ENCODE results near the gene PIGO.
A peak's percentile ranks its signal among the peaks of the same experiment; 100 is the strongest.

The PIGO gene

DNA sequence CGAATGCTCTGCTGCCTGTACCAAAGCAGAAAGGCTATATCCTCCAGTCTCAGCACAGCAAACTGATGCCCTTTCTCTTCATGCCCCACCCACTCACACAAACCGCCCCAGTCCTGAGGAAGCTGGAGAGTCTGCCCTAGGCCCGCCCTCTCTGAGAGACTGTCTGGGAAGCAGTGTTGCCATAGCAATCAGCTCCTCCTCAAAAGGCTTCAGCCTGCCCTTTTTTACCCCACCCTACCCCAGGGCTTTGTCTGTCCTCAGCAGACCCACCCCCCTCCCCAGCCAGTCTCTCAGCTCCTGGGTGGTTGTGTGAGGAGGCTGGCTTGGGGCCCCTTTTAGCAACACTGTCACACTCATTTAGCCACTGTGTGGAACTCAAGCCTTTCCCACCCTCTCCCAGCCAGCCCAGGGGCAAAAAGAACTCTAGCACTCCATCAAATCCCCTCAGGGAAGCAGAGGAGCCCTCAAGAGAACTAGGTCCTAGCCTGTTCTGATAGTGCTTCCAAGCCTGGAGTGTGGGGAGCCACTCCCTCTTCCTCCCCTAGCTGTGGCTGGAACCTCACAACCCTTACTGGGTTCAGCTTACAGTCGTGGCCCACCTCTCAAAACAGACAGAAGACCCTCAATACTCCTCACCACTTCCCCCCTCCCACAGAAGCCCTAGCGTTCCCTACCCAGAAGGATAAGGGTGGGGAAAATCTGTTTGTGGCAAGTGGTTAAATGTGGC, 17.9 kb upstream of the PIGO start:
- H3K9me3 ChIP-seq (replicated peaks; ENCODE audit: insufficient read depth, low read length) = no peaks in the 10 kb centered on the region
- peak overlapping the region; percentile 46; the same call in 1 of the 2 replicates for H2AFZ ChIP-seq (ENCODE audit: low read length)
- peak overlapping the region; percentile 53 for H3K9ac ChIP-seq (ENCODE audit: low read length)
- no peaks in the 10 kb centered on the region for H3K27me3 ChIP-seq (replicated peaks; ENCODE audit: insufficient read depth, low read length)
- H3K9me2 ChIP-seq (replicated peaks; ENCODE audit: insufficient read depth, low read length) = no peaks in the 10 kb centered on the region
- H3K36me3 ChIP-seq (replicated peaks; ENCODE audit: insufficient read depth, low read length) = no peaks in the 10 kb centered on the region
- H4K20me1 ChIP-seq (ENCODE audit: insufficient read depth, low read length) = no peaks in the 10 kb centered on the region
- peak overlapping the region; percentile 66; the same call in 1 of the 2 replicates for H3K27ac ChIP-seq (ENCODE audit: low read length)
- peak overlapping the region; percentile 84 for H3K4me3 ChIP-seq (ENCODE audit: low read length)
- H3F3A ChIP-seq (ENCODE audit: insufficient read depth, low read length) = peaks cover 21% of the 10 kb centered on the region; the same call in 1 of the 2 replicates
- H3K79me2 ChIP-seq (ENCODE audit: low read length) = peaks cover 16% of the 10 kb centered on the region
- H3K4me2 ChIP-seq (ENCODE audit: low read depth, low read length) = peak overlapping the region; percentile 99
- no peak for TF ChIP-seq EZH2phosphoT487 (IDR thresholded peaks at IDR 0.05; ENCODE audit: low read length)
- TF ChIP-seq, protein P1, sequence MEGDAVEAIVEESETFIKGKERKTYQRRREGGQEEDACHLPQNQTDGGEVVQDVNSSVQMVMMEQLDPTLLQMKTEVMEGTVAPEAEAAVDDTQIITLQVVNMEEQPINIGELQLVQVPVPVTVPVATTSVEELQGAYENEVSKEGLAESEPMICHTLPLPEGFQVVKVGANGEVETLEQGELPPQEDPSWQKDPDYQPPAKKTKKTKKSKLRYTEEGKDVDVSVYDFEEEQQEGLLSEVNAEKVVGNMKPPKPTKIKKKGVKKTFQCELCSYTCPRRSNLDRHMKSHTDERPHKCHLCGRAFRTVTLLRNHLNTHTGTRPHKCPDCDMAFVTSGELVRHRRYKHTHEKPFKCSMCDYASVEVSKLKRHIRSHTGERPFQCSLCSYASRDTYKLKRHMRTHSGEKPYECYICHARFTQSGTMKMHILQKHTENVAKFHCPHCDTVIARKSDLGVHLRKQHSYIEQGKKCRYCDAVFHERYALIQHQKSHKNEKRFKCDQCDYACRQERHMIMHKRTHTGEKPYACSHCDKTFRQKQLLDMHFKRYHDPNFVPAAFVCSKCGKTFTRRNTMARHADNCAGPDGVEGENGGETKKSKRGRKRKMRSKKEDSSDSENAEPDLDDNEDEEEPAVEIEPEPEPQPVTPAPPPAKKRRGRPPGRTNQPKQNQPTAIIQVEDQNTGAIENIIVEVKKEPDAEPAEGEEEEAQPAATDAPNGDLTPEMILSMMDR (IDR thresholded peaks at IDR 0.05; ENCODE audit: low read length) = no peak
- TF ChIP-seq EZH2 (optimal IDR thresholded peaks at IDR 0.05; ENCODE audit: low read depth, low read length) = no peak
- peak; percentile 83 for DNase-seq
- peaks cover 28% of the 10 kb centered on the region for H3K4me1 ChIP-seq (ENCODE audit: low read length)

DNA sequence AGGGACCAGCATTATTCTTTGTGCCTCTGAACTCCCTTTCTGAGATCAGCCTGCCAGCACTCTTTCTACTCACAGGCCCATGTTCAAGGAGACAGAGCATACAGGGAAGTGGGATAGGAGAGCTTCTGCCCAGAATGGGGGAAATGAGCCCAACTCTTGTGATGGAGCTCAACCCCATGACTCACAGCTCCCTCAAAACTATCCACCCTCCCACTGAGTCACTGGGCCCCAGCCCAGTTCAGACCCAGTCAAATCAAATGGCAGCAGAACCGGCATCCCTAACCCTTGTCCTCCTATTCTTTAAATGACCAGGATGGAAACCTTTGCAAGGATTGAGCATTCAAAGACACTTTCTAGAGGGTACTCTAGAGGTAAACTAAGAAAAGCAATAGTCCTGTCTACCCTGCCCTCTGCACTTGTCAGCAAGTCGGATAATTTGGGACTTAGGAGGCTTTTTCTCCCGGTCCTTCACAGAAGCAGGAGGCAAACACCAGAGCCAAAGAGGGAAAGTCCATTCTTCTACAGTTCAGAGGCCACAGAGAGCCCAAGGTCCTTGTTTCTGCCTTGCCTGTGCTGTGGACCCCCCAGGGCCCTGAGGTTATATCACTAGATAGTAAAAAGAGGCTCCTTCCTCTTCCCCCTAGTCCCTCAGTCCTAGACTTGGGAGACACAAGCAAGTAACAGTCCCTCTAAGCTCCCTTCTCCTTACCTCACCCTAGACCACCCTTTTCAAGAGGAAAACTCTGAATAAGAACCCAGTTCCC, 16.0 kb upstream of the PIGO start:
- H3K79me2 ChIP-seq (ENCODE audit: low read length) = peaks cover 16% of the 10 kb centered on the region
- H3K9me2 ChIP-seq (replicated peaks; ENCODE audit: insufficient read depth, low read length) = no peaks in the 10 kb centered on the region
- H3K9me3 ChIP-seq (replicated peaks; ENCODE audit: insufficient read depth, low read length) = no peaks in the 10 kb centered on the region
- H4K20me1 ChIP-seq (ENCODE audit: insufficient read depth, low read length) = no peaks in the 10 kb centered on the region
- no peaks in the 10 kb centered on the region for H3K27me3 ChIP-seq (replicated peaks; ENCODE audit: insufficient read depth, low read length)
- TF ChIP-seq, protein P1 (IDR thresholded peaks at IDR 0.05; ENCODE audit: low read length) = no peak
- TF ChIP-seq EZH2 (optimal IDR thresholded peaks at IDR 0.05; ENCODE audit: low read depth, low read length) = no peak
- TF ChIP-seq EZH2phosphoT487 (IDR thresholded peaks at IDR 0.05; ENCODE audit: low read length) = no peak
- H3K4me1 ChIP-seq (ENCODE audit: low read length) = peaks cover 28% of the 10 kb centered on the region
- H3K4me2 ChIP-seq (ENCODE audit: low read depth, low read length) = peak overlapping the region; percentile 61; the same call in 1 of the 2 replicates
- H3K9ac ChIP-seq (ENCODE audit: low read length) = no peak overlapping the region
- no peaks in the 10 kb centered on the region for H3K36me3 ChIP-seq (replicated peaks; ENCODE audit: insufficient read depth, low read length)
- H3K27ac ChIP-seq (ENCODE audit: low read length) = no peak overlapping the region
- H2AFZ ChIP-seq (ENCODE audit: low read length) = no peak overlapping the region
- H3K4me3 ChIP-seq (ENCODE audit: low read length) = no peak overlapping the region
- peaks cover 21% of the 10 kb centered on the region; the same call in 1 of the 2 replicates for H3F3A ChIP-seq (ENCODE audit: insufficient read depth, low read length)
- DNase-seq = no peak

DNA sequence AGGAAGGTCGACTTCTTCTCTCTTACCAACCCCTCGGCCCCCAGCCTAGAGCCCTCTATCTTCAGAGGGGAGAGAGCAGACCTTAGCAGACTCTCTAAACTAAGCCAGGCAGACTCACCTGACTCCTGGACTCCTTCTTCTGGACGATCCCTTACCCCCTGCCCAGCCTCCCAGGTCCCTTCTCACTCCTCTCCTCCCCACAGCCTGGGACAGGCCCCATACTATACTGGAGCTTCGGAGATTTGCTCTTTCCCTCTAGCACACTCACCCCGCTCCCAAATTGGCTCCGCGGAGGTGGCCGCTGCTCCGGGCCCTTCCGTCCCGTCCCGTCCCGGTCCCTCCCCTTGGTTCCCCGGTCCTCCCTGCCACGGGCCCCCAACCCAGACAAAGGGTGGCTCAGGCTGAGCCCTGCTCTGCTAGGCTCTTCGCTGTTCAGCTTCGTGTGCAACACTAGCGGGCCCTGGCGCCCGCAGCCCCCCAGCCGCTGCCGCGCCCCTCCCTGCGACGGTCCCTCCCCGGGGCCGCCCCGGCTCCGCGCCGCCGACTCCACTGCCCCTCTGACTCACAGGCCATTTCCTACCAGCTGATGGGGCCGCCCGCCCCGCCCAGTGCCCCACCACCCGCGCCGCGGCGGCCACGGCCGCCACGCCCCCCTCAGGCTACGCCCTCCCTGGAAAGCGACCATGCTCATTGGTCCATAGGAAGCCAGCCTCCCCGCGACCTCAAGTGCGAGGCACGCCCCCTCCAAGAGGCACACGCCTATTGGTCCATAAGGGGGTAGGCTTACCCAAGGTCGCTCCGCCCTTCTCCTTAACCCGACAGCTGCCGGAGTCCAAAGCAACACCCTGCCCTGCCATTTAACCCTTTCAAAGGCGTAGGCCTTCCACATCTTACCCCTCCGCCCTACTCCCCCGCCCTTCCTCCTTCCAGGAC, 14.9 kb upstream of the PIGO start:
- DNase-seq = peak; percentile 99
- H3K36me3 ChIP-seq (replicated peaks; ENCODE audit: insufficient read depth, low read length) = no peaks in the 10 kb centered on the region
- peaks cover 28% of the 10 kb centered on the region for H3K4me1 ChIP-seq (ENCODE audit: low read length)
- H3K27me3 ChIP-seq (replicated peaks; ENCODE audit: insufficient read depth, low read length) = no peaks in the 10 kb centered on the region
- no peak for TF ChIP-seq EZH2 (optimal IDR thresholded peaks at IDR 0.05; ENCODE audit: low read depth, low read length)
- H2AFZ ChIP-seq (ENCODE audit: low read length) = peak overlapping the region; percentile 72
- peaks cover 16% of the 10 kb centered on the region for H3K79me2 ChIP-seq (ENCODE audit: low read length)
- H3K9me2 ChIP-seq (replicated peaks; ENCODE audit: insufficient read depth, low read length) = no peaks in the 10 kb centered on the region
- no peak overlapping the region for H3K27ac ChIP-seq (ENCODE audit: low read length)
- peak overlapping the region; percentile 61; the same call in 1 of the 2 replicates for H3K9ac ChIP-seq (ENCODE audit: low read length)
- no peaks in the 10 kb centered on the region for H3K9me3 ChIP-seq (replicated peaks; ENCODE audit: insufficient read depth, low read length)
- peak overlapping the region; percentile 70 for H3K4me3 ChIP-seq (ENCODE audit: low read length)
- H3F3A ChIP-seq (ENCODE audit: insufficient read depth, low read length) = peaks cover 16% of the 10 kb centered on the region; the same call in 1 of the 2 replicates
- H4K20me1 ChIP-seq (ENCODE audit: insufficient read depth, low read length) = no peaks in the 10 kb centered on the region
- H3K4me2 ChIP-seq (ENCODE audit: low read depth, low read length) = peak overlapping the region; percentile 97

Measured in MM.1S (cell line).